ENCODE data around the gene ZC3H18.

GRCh38 chr16:88627531-88628411 is 57.6 kb downstream of the ZC3H18 start:
- TF ChIP-seq CTCF (conservative IDR thresholded peaks at IDR 0.05 in 1 of 2, IDR thresholded peaks at IDR 0.05 in 1 of 2; ENCODE audit: low read depth in 1 of 2, low read length in 2 of 2), result no peak
- TF ChIP-seq EZH2 (IDR thresholded peaks at IDR 0.05; ENCODE audit: low read length, missing control alignments), result no peak
